H9 (cell line): Measurements from ENCODE around the gene DCST2. TPM values are rescaled to one million over a fixed set of nuclear protein-coding genes. Genes with fewer than 3 reads are reported as not detected.
A peak's percentile ranks its signal among the peaks of the same experiment; 100 is the strongest.

Experiments
- DNase-seq: peaks from one replicate; pipeline ENCODE4 v3.0.0-alpha.2; 2017
- H2AFZ ChIP-seq: one replicate; pipeline ENCODE4 v1.6.1; 2013; ENCODE audit warnings: mild to moderate bottlenecking, low read length, control low read depth, moderate library complexity
- H2AK5ac ChIP-seq: 2 replicates; pipeline ENCODE4 v1.6.1; 2013; ENCODE audit warnings: low read length, control low read depth, mixed read lengths; ENCODE audit not compliant: insufficient read length
- H2BK120ac ChIP-seq: one replicate; pipeline ENCODE4 v1.6.1; 2013; ENCODE audit warnings: low read depth, mild to moderate bottlenecking, low read length, control low read depth, inconsistent platforms; ENCODE audit not compliant: poor library complexity, severe bottlenecking
- H2BK12ac ChIP-seq: 2 replicates; pipeline ENCODE4 v1.6.1; 2013; ENCODE audit warnings: low read length, control low read depth, mixed read lengths, low read depth; ENCODE audit not compliant: insufficient read length
- H2BK15ac ChIP-seq: 2 replicates; pipeline ENCODE4 v1.6.1; 2013; ENCODE audit warnings: low read depth, low read length, control low read depth
- H2BK20ac ChIP-seq: one replicate; pipeline ENCODE4 v1.6.1; 2013; ENCODE audit warnings: low read depth, mild to moderate bottlenecking, low read length, control low read depth, inconsistent platforms; ENCODE audit not compliant: poor library complexity, severe bottlenecking
- H2BK5ac ChIP-seq: 2 replicates; pipeline ENCODE4 v1.6.1; 2013; ENCODE audit warnings: low read length, control low read depth, mixed read lengths; ENCODE audit not compliant: insufficient read length
- H3K14ac ChIP-seq: 2 replicates; pipeline ENCODE4 v1.6.1; 2013; ENCODE audit warnings: low read length, control low read depth; ENCODE audit not compliant: insufficient read depth
- H3K18ac ChIP-seq: 2 replicates; pipeline ENCODE4 v1.6.1; 2013; ENCODE audit warnings: low read depth, mild to moderate bottlenecking, mixed read lengths, low read length, control low read depth; ENCODE audit not compliant: insufficient read length
- H3K23ac ChIP-seq: 2 replicates; pipeline ENCODE4 v1.6.1; 2013; ENCODE audit warnings: low read length, control low read depth, mixed read lengths, low read depth; ENCODE audit not compliant: insufficient read length
- H3K23me2 ChIP-seq: 2 replicates; pipeline ENCODE4 v1.6.1; 2013; ENCODE audit warnings: low read depth, mild to moderate bottlenecking, mixed read lengths, low read length, control low read depth; ENCODE audit not compliant: insufficient read length, poor library complexity, severe bottlenecking
- H3K27ac ChIP-seq: 2 replicates; pipeline ENCODE4 v1.5.1; 2013; ENCODE audit warnings: low read length, control low read depth, mixed read lengths, low read depth; ENCODE audit not compliant: insufficient read length
- H3K27me3 ChIP-seq: 2 replicates; pipeline ENCODE4 v1.6.1; 2013; ENCODE audit warnings: low read length, control low read depth, inconsistent platforms; ENCODE audit not compliant: insufficient read depth
- H3K4ac ChIP-seq: 2 replicates; pipeline ENCODE4 v1.6.1; 2013; ENCODE audit warnings: low read depth, mild to moderate bottlenecking, control low read depth, inconsistent platforms, low read length, moderate library complexity
- H3K4me1 ChIP-seq: 2 replicates; pipeline ENCODE4 v1.6.1; 2013; ENCODE audit warnings: low read length, control low read depth, inconsistent platforms; ENCODE audit not compliant: insufficient read depth
- H3K4me2 ChIP-seq: 2 replicates; pipeline ENCODE4 v1.6.1; 2013; ENCODE audit warnings: low read length, control low read depth, mixed read lengths; ENCODE audit not compliant: insufficient read length, insufficient read depth
- H3K56ac ChIP-seq: 2 replicates; pipeline ENCODE4 v1.6.1; 2013; ENCODE audit warnings: low read depth, mild to moderate bottlenecking, mixed read lengths, low read length, control low read depth; ENCODE audit not compliant: insufficient read length
- H3K79me1 ChIP-seq: 2 replicates; pipeline ENCODE4 v1.6.1; 2013; ENCODE audit warnings: low read depth, mild to moderate bottlenecking, moderate library complexity, low read length, control low read depth, inconsistent platforms; ENCODE audit not compliant: insufficient read depth, poor library complexity, severe bottlenecking
- H3K79me2 ChIP-seq: 2 replicates; pipeline ENCODE4 v1.6.1; 2013; ENCODE audit warnings: low read length, control low read depth, inconsistent platforms; ENCODE audit not compliant: insufficient read depth
- H3K9ac ChIP-seq: 2 replicates; pipeline ENCODE4 v1.6.1; 2013; ENCODE audit warnings: low read length, control low read depth, mixed read lengths; ENCODE audit not compliant: insufficient read length; ENCODE audit errors: extremely low read depth
- H3K9me3 ChIP-seq: one replicate; pipeline ENCODE4 v1.6.1; 2013; ENCODE audit warnings: low read depth, low read length, inconsistent platforms; ENCODE audit not compliant: control insufficient read depth
- H3T11ph ChIP-seq: one replicate; pipeline ENCODE4 v1.6.1; 2013; ENCODE audit warnings: mild to moderate bottlenecking, low read length, control low read depth, inconsistent platforms
- H4K20me1 ChIP-seq: one replicate; pipeline ENCODE4 v1.6.1; 2013; ENCODE audit not compliant: control insufficient read depth, insufficient read length, insufficient read depth
- H4K5ac ChIP-seq: 2 replicates; pipeline ENCODE4 v1.6.1; 2013; ENCODE audit warnings: low read depth, mild to moderate bottlenecking, mixed read lengths, low read length, control low read depth; ENCODE audit not compliant: insufficient read length
- H4K8ac ChIP-seq: replicated peaks from 2 replicates; pipeline ENCODE4 v1.6.1; 2013; ENCODE audit warnings: low read length, control low read depth, mixed read lengths, low read depth; ENCODE audit not compliant: insufficient read length
- H4K91ac ChIP-seq: 2 replicates; pipeline ENCODE4 v1.6.1; 2013; ENCODE audit warnings: low read depth, mild to moderate bottlenecking, moderate library complexity, mixed read lengths, low read length, control low read depth; ENCODE audit not compliant: insufficient read length
- H3K27ac Mint-ChIP-seq, 3 experiments: 2 replicates in 2 of 3; 3 replicates in 1 of 3; pipeline ENCODE4 v1.8.0; 2020 to 2021; ENCODE audit warnings: mixed read lengths in 3 of 3, mild to moderate bottlenecking in 1 of 3, moderate library complexity in 1 of 3
- H3K27me3 Mint-ChIP-seq: 2 replicates; pipeline ENCODE4 v1.8.0; 2021; ENCODE audit warnings: low read depth, mild to moderate bottlenecking, moderate library complexity, mixed read lengths
- H3K36me3 Mint-ChIP-seq, 3 experiments: 2 replicates in 2 of 3; 3 replicates in 1 of 3; pipeline ENCODE4 v1.8.0; 2020 to 2021; ENCODE audit warnings: low read depth in 3 of 3, mixed read lengths in 3 of 3; ENCODE audit not compliant: insufficient read depth in 1 of 3
- H3K4me1 Mint-ChIP-seq, 2 experiments: 2 replicates each; pipeline ENCODE4 v1.8.0; 2020; ENCODE audit warnings: mixed read lengths in 2 of 2
- H3K4me3 Mint-ChIP-seq, 2 experiments: 2 replicates in 1 of 2; 3 replicates in 1 of 2; pipeline ENCODE4 v1.8.0; 2020 to 2021; ENCODE audit warnings: mild to moderate bottlenecking in 2 of 2, mixed read lengths in 2 of 2, moderate library complexity in 1 of 2
- H3K9me3 Mint-ChIP-seq, 2 experiments: 2 replicates in 1 of 2; 3 replicates in 1 of 2; pipeline ENCODE4 v1.8.0; 2020; ENCODE audit warnings: mild to moderate bottlenecking in 2 of 2, mixed read lengths in 2 of 2, moderate library complexity in 1 of 2
- WGBS: extraction: QIAGEN DNeasy Blood & Tissue Kit; methylation state at CpG from one replicate; pipeline ENCODE4 v1.1.7; 2013; ENCODE audit warnings: missing lambda C conversion rate, low lambda C conversion rate, mixed read lengths; ENCODE audit not compliant: insufficient read length; ENCODE audit errors: extremely low coverage; 5-methylcytosine and 5-hydroxymethylcytosine counted together
- total RNA-seq: library from RNA; stranded (reverse); gene quantifications from 2 replicates; pipeline ENCODE4 v1.2.1, GENCODE V29; 2021
- TF ChIP-seq, protein P1 (sequence below): fragments of 200-600 bp; sonication (generic); conservative IDR thresholded peaks from 3 replicates; pipeline ENCODE4 v1.8.0; 2021; ENCODE audit warnings: antibody characterized with exemption, mild to moderate bottlenecking

Gene DCST2
- total RNA-seq, 1 experiment from 2014 or later: 0.35 TPM

DNA sequence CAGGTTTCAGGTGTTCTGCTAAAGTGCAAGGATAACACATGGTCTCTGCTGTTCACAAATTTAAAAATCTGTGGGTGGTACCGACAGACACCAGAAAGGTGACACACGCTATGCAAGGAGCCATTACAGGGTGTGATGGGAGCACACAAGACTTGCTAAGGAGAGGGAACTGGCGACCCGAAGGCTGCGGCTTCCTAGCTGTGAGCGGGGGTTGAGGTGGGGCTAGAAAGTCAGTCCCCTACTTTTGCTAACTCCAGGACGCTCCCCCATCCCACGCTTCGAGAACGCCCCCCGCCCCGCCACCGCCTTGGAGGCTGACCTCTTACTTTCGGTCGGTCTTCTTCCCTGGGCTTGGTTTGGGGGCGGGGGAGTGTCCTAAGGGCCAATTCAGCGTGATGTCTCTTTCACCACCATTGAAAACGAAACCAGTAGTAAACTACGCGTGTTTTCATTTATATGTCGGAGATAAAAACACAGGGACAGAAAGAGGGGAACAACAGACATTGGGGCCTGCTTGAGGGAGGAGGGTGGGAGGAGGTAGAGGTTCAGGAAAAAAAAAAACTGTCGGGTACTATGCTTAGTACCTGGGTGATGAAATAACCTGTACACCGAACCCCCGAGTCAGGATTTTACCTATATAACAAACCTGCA is 58.0 kb downstream of the DCST2 start:
- no peak overlapping the region for H3K4ac ChIP-seq
- peak overlapping the region; percentile 93 for H3K9ac ChIP-seq
- peaks cover 4% of the 10 kb centered on the region; the same call in 1 of the 2 replicates for H3K4me1 ChIP-seq
- DNase-seq: no peak
- Mint-ChIP-seq H3K36me3 (peaks cover 19 to 36% (median 31%) of the 10 kb centered on the region in 3 experiments; a peak in 6 of 7 replicates), H3K9me3 (no peaks in the 10 kb centered on the region), H3K4me3 (no peak overlapping the region), H3K27me3 (no peaks in the 10 kb centered on the region), H3K27ac (no peak overlapping the region), H3K4me1 (peaks cover 26 to 28% of the 10 kb centered on the region in 2 experiments)
- no peak overlapping the region for H2BK5ac ChIP-seq
- peak overlapping the region; percentile 64; the same call in 1 of the 2 replicates for H3K14ac ChIP-seq
- no peaks in the 10 kb centered on the region for H3K27me3 ChIP-seq
- no peak overlapping the region for H4K8ac ChIP-seq
- no peak overlapping the region for H2AK5ac ChIP-seq
- TF ChIP-seq, protein P1, sequence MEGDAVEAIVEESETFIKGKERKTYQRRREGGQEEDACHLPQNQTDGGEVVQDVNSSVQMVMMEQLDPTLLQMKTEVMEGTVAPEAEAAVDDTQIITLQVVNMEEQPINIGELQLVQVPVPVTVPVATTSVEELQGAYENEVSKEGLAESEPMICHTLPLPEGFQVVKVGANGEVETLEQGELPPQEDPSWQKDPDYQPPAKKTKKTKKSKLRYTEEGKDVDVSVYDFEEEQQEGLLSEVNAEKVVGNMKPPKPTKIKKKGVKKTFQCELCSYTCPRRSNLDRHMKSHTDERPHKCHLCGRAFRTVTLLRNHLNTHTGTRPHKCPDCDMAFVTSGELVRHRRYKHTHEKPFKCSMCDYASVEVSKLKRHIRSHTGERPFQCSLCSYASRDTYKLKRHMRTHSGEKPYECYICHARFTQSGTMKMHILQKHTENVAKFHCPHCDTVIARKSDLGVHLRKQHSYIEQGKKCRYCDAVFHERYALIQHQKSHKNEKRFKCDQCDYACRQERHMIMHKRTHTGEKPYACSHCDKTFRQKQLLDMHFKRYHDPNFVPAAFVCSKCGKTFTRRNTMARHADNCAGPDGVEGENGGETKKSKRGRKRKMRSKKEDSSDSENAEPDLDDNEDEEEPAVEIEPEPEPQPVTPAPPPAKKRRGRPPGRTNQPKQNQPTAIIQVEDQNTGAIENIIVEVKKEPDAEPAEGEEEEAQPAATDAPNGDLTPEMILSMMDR: no peak
- no peak overlapping the region for H3K23ac ChIP-seq
- peak overlapping the region; percentile 25 for H3K18ac ChIP-seq
- H3T11ph ChIP-seq: no peak overlapping the region
- peaks cover 26% of the 10 kb centered on the region for H3K23me2 ChIP-seq
- H2AFZ ChIP-seq: no peak overlapping the region
- H4K91ac ChIP-seq: no peak overlapping the region
- no peak overlapping the region for H2BK20ac ChIP-seq
- no peaks in the 10 kb centered on the region for H3K9me3 ChIP-seq
- H2BK120ac ChIP-seq: no peak overlapping the region
- peaks cover 24% of the 10 kb centered on the region for H3K79me2 ChIP-seq
- no CpG with 5 or more reads among the region's 24 CpGs for WGBS
- H4K20me1 ChIP-seq: no peaks in the 10 kb centered on the region
- no peak overlapping the region for H2BK12ac ChIP-seq
- H3K79me1 ChIP-seq: no peaks in the 10 kb centered on the region
- H2BK15ac ChIP-seq: no peak overlapping the region
- H3K56ac ChIP-seq: no peak overlapping the region
- H3K27ac ChIP-seq: peak overlapping the region; percentile 49
- H4K5ac ChIP-seq: no peak overlapping the region
- peak overlapping the region; percentile 87 for H3K4me2 ChIP-seq
